WTC11 (cell line): Measurements from ENCODE around the gene TMF1. TPM values are rescaled to one million over a fixed set of nuclear protein-coding genes. Genes with fewer than 3 reads are reported as not detected.

Source experiments
- ELF4 ChIP-seq: sonication (generic); formaldehyde crosslinking; IDR thresholded peaks from 2 replicates; pipeline ENCODE4 v1.8.1; 2022; ENCODE audit warnings: low read depth, mild to moderate bottlenecking, moderate library complexity, missing genetic modification reagents
- ETV6 ChIP-seq: sonication (generic); formaldehyde crosslinking; IDR thresholded peaks from 2 replicates; pipeline ENCODE4 v1.8.1; 2022; ENCODE audit warnings: mild to moderate bottlenecking, missing genetic modification reagents
- FOXK1 ChIP-seq: sonication (generic); formaldehyde crosslinking; IDR thresholded peaks from 2 replicates; pipeline ENCODE4 v1.8.0; 2022; ENCODE audit warnings: mild to moderate bottlenecking, moderate library complexity, missing genetic modification reagents
- GRHL2 ChIP-seq: fragments of 250-450 bp; sonication (Bioruptor Pico); IDR thresholded peaks from 2 replicates; pipeline ENCODE4 v1.8.0; 2022; ENCODE audit warnings: mild to moderate bottlenecking, moderate library complexity; ENCODE audit not compliant: insufficient replicate concordance, severe bottlenecking
- GTF2I ChIP-seq: fragments of 250-450 bp; sonication (Bioruptor Pico); conservative IDR thresholded peaks from 2 replicates; pipeline ENCODE4 v1.4.0; 2021; ENCODE audit warnings: mild to moderate bottlenecking
- HMGA2 ChIP-seq: fragments of 250-450 bp; sonication (Bioruptor Pico); IDR thresholded peaks from 2 replicates; pipeline ENCODE4 v1.4.0; 2021; ENCODE audit warnings: mild to moderate bottlenecking, moderate library complexity
- IRF2 ChIP-seq: sonication (generic); formaldehyde crosslinking; IDR thresholded peaks from 2 replicates; pipeline ENCODE4 v1.8.0; 2022; ENCODE audit warnings: low read depth, missing genetic modification reagents, borderline replicate concordance
- NFATC4 ChIP-seq: fragments of 250-450 bp; sonication (Bioruptor Pico); IDR thresholded peaks from 2 replicates; pipeline ENCODE4 v1.9.0; 2021; ENCODE audit warnings: mild to moderate bottlenecking
- NFE2L1 ChIP-seq: sonication (generic); formaldehyde crosslinking; IDR thresholded peaks from 2 replicates; pipeline ENCODE4 v1.8.1; 2023; ENCODE audit warnings: missing genetic modification reagents
- NFYB ChIP-seq: sonication (generic); formaldehyde crosslinking; conservative IDR thresholded peaks from 2 replicates; pipeline ENCODE4 v1.8.0; 2022; ENCODE audit warnings: low read depth, missing genetic modification reagents
- NR2C2 ChIP-seq: sonication (generic); formaldehyde crosslinking; IDR thresholded peaks from 2 replicates; pipeline ENCODE4 v1.8.0; 2022; ENCODE audit warnings: mild to moderate bottlenecking, missing genetic modification reagents
- RORB ChIP-seq: fragments of 250-450 bp; sonication (Bioruptor Pico); IDR thresholded peaks from 2 replicates; pipeline ENCODE4 v1.9.0; 2021; ENCODE audit warnings: mild to moderate bottlenecking
- SMAD3 ChIP-seq: sonication (generic); formaldehyde crosslinking; IDR thresholded peaks from 2 replicates; pipeline ENCODE4 v1.8.0; 2022; ENCODE audit warnings: missing genetic modification reagents, mild to moderate bottlenecking, borderline replicate concordance
- SP1 ChIP-seq: sonication (generic); formaldehyde crosslinking; conservative IDR thresholded peaks from 2 replicates; pipeline ENCODE4 v1.8.1; 2022; ENCODE audit warnings: missing genetic modification reagents
- ZNF416 ChIP-seq: fragments of 250-450 bp; sonication (Bioruptor Pico); IDR thresholded peaks from 2 replicates; pipeline ENCODE4 v1.9.0; 2021; ENCODE audit warnings: mild to moderate bottlenecking, inconsistent platforms
- total RNA-seq: library from RNA; stranded (reverse); gene quantifications from 3 replicates; pipeline ENCODE4 v1.2.3, GENCODE V29; 2021
- TF ChIP-seq, protein P1 (sequence below): sonication (generic); formaldehyde crosslinking; IDR thresholded peaks from 2 replicates; pipeline ENCODE4 v1.8.1; 2023; ENCODE audit warnings: mild to moderate bottlenecking, missing genetic modification reagents, borderline replicate concordance
- TF ChIP-seq, protein P2 (sequence below): sonication (generic); formaldehyde crosslinking; IDR thresholded peaks from 2 replicates; pipeline ENCODE4 v1.8.1; 2022; ENCODE audit warnings: mild to moderate bottlenecking, missing genetic modification reagents, moderate library complexity, borderline replicate concordance
- TF ChIP-seq, protein P3 (sequence below): sonication (generic); formaldehyde crosslinking; IDR thresholded peaks from 2 replicates; pipeline ENCODE4 v1.8.0; 2022; ENCODE audit warnings: mild to moderate bottlenecking, missing genetic modification reagents
- TF ChIP-seq, protein P4 (sequence below): sonication (generic); formaldehyde crosslinking; IDR thresholded peaks from 2 replicates; pipeline ENCODE4 v1.8.0; 2023; ENCODE audit warnings: mild to moderate bottlenecking, missing genetic modification reagents
- TF ChIP-seq, protein P5 (sequence below): sonication (generic); formaldehyde crosslinking; IDR thresholded peaks from 2 replicates; pipeline ENCODE4 v1.8.1; 2023; ENCODE audit warnings: mild to moderate bottlenecking, missing genetic modification reagents, moderate library complexity
- TF ChIP-seq, protein P6 (sequence below): sonication (generic); formaldehyde crosslinking; IDR thresholded peaks from 2 replicates; pipeline ENCODE4 v1.8.1; 2022; ENCODE audit warnings: mild to moderate bottlenecking, moderate library complexity, missing genetic modification reagents
- TF ChIP-seq, protein P7 (sequence below): fragments of 250-450 bp; sonication (Bioruptor Pico); IDR thresholded peaks from 2 replicates; pipeline ENCODE4 v1.9.0; 2021; ENCODE audit warnings: mild to moderate bottlenecking

Gene TMF1
- total RNA-seq, 1 experiment from 2014 or later: 23.9 TPM

DNA sequence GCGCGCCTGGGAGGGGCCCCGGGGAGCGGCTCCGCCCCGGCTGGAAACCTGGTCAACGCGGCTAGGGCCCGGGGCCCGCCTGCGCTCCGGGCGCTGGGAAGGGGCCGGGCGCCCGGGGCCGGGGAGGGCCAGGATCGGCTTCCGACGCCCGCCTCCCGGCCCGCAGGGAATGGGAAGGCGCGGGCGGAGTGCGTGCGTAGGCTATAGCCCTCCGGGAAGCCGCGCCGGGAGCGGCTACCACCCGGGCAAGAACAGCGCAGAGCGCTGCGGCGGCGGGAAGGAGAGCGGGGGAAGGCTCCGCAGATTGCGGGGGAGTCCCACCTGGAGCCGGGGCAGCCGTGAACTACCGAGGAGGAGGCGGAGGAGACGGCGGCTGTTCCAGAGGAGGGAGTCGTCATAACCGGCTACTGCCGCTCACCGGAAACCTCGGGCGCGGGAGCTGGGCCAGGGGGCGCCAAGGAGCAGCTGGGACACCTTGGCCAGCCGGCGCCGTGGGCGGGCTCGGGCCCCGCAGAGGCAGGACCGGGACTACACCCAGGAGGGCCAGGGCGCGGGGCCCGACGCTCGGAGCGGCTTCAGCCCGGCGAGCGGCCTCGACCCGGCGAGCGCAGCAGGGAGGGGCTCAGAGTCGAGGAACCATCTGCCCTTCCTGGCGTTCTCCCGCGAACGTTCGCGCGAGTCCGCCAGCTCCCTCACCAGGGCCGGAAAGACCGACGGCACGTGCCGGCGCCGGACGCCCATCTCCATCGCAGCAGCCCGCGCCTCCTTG, 38.7 kb downstream of the TMF1 start, which contains the start of gene EOGT (continued):
- TF ChIP-seq, protein P1, sequence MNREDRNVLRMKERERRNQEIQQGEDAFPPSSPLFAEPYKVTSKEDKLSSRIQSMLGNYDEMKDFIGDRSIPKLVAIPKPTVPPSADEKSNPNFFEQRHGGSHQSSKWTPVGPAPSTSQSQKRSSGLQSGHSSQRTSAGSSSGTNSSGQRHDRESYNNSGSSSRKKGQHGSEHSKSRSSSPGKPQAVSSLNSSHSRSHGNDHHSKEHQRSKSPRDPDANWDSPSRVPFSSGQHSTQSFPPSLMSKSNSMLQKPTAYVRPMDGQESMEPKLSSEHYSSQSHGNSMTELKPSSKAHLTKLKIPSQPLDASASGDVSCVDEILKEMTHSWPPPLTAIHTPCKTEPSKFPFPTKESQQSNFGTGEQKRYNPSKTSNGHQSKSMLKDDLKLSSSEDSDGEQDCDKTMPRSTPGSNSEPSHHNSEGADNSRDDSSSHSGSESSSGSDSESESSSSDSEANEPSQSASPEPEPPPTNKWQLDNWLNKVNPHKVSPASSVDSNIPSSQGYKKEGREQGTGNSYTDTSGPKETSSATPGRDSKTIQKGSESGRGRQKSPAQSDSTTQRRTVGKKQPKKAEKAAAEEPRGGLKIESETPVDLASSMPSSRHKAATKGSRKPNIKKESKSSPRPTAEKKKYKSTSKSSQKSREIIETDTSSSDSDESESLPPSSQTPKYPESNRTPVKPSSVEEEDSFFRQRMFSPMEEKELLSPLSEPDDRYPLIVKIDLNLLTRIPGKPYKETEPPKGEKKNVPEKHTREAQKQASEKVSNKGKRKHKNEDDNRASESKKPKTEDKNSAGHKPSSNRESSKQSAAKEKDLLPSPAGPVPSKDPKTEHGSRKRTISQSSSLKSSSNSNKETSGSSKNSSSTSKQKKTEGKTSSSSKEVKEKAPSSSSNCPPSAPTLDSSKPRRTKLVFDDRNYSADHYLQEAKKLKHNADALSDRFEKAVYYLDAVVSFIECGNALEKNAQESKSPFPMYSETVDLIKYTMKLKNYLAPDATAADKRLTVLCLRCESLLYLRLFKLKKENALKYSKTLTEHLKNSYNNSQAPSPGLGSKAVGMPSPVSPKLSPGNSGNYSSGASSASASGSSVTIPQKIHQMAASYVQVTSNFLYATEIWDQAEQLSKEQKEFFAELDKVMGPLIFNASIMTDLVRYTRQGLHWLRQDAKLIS (CRISPR knock-in tag): no peak
- no peak for TF ChIP-seq ZNF416
- TF ChIP-seq SP1 (CRISPR knock-in tag): no peak; the same call in 1 of the 2 replicates
- TF ChIP-seq, protein P2, sequence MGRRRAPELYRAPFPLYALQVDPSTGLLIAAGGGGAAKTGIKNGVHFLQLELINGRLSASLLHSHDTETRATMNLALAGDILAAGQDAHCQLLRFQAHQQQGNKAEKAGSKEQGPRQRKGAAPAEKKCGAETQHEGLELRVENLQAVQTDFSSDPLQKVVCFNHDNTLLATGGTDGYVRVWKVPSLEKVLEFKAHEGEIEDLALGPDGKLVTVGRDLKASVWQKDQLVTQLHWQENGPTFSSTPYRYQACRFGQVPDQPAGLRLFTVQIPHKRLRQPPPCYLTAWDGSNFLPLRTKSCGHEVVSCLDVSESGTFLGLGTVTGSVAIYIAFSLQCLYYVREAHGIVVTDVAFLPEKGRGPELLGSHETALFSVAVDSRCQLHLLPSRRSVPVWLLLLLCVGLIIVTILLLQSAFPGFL (CRISPR knock-in tag): no peak; the same call in 1 of the 2 replicates
- TF ChIP-seq NR2C2: no peak
- TF ChIP-seq RORB (CRISPR knock-in tag): no peak
- TF ChIP-seq, protein P3, sequence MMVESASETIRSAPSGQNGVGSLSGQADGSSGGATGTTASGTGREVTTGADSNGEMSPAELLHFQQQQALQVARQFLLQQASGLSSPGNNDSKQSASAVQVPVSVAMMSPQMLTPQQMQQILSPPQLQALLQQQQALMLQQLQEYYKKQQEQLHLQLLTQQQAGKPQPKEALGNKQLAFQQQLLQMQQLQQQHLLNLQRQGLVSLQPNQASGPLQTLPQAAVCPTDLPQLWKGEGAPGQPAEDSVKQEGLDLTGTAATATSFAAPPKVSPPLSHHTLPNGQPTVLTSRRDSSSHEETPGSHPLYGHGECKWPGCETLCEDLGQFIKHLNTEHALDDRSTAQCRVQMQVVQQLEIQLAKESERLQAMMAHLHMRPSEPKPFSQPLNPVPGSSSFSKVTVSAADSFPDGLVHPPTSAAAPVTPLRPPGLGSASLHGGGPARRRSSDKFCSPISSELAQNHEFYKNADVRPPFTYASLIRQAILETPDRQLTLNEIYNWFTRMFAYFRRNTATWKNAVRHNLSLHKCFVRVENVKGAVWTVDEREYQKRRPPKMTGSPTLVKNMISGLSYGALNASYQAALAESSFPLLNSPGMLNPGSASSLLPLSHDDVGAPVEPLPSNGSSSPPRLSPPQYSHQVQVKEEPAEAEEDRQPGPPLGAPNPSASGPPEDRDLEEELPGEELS: peak; percentile 89
- no peak for TF ChIP-seq HMGA2 (CRISPR knock-in tag)
- TF ChIP-seq ELF4 (CRISPR knock-in tag): no peak
- TF ChIP-seq, protein P4, sequence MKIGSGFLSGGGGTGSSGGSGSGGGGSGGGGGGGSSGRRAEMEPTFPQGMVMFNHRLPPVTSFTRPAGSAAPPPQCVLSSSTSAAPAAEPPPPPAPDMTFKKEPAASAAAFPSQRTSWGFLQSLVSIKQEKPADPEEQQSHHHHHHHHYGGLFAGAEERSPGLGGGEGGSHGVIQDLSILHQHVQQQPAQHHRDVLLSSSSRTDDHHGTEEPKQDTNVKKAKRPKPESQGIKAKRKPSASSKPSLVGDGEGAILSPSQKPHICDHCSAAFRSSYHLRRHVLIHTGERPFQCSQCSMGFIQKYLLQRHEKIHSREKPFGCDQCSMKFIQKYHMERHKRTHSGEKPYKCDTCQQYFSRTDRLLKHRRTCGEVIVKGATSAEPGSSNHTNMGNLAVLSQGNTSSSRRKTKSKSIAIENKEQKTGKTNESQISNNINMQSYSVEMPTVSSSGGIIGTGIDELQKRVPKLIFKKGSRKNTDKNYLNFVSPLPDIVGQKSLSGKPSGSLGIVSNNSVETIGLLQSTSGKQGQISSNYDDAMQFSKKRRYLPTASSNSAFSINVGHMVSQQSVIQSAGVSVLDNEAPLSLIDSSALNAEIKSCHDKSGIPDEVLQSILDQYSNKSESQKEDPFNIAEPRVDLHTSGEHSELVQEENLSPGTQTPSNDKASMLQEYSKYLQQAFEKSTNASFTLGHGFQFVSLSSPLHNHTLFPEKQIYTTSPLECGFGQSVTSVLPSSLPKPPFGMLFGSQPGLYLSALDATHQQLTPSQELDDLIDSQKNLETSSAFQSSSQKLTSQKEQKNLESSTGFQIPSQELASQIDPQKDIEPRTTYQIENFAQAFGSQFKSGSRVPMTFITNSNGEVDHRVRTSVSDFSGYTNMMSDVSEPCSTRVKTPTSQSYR: peak; percentile 80
- TF ChIP-seq IRF2 (CRISPR knock-in tag): no peak
- no peak for TF ChIP-seq NFATC4 (CRISPR knock-in tag)
- no peak; the same call in 1 of the 2 replicates for TF ChIP-seq NFYB (CRISPR knock-in tag)
- no peak for TF ChIP-seq GTF2I (CRISPR knock-in tag)
- TF ChIP-seq, protein P5, sequence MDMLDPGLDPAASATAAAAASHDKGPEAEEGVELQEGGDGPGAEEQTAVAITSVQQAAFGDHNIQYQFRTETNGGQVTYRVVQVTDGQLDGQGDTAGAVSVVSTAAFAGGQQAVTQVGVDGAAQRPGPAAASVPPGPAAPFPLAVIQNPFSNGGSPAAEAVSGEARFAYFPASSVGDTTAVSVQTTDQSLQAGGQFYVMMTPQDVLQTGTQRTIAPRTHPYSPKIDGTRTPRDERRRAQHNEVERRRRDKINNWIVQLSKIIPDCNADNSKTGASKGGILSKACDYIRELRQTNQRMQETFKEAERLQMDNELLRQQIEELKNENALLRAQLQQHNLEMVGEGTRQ (CRISPR knock-in tag): peak; percentile 82
- TF ChIP-seq FOXK1 (CRISPR knock-in tag): peak; percentile 85
- no peak; the same call in 1 of the 2 replicates for TF ChIP-seq ETV6 (CRISPR knock-in tag)
- TF ChIP-seq, protein P6, sequence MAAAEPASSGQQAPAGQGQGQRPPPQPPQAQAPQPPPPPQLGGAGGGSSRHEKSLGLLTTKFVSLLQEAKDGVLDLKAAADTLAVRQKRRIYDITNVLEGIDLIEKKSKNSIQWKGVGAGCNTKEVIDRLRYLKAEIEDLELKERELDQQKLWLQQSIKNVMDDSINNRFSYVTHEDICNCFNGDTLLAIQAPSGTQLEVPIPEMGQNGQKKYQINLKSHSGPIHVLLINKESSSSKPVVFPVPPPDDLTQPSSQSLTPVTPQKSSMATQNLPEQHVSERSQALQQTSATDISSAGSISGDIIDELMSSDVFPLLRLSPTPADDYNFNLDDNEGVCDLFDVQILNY (CRISPR knock-in tag): peak; percentile 80
- TF ChIP-seq, protein P7, sequence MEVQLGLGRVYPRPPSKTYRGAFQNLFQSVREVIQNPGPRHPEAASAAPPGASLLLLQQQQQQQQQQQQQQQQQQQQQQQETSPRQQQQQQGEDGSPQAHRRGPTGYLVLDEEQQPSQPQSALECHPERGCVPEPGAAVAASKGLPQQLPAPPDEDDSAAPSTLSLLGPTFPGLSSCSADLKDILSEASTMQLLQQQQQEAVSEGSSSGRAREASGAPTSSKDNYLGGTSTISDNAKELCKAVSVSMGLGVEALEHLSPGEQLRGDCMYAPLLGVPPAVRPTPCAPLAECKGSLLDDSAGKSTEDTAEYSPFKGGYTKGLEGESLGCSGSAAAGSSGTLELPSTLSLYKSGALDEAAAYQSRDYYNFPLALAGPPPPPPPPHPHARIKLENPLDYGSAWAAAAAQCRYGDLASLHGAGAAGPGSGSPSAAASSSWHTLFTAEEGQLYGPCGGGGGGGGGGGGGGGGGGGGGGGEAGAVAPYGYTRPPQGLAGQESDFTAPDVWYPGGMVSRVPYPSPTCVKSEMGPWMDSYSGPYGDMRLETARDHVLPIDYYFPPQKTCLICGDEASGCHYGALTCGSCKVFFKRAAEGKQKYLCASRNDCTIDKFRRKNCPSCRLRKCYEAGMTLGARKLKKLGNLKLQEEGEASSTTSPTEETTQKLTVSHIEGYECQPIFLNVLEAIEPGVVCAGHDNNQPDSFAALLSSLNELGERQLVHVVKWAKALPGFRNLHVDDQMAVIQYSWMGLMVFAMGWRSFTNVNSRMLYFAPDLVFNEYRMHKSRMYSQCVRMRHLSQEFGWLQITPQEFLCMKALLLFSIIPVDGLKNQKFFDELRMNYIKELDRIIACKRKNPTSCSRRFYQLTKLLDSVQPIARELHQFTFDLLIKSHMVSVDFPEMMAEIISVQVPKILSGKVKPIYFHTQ (CRISPR knock-in tag): no peak
- peak; percentile 83; the same call in 1 of the 2 replicates for TF ChIP-seq NFE2L1 (CRISPR knock-in tag)
- 0 out of 2 replicates have a peak, but pooled peaks have one; percentile 20 for TF ChIP-seq SMAD3
- TF ChIP-seq GRHL2 (CRISPR knock-in tag): no peak
